ENCODE results near the gene LIF. TPM values are rescaled to one million over a fixed set of nuclear protein-coding genes. Genes with fewer than 3 reads are reported as not detected.

The LIF gene
- total and polyA plus RNA-seq, 8 donors, result 0.35 to 5.0 (median 2.2) TPM; not detected in 2

GRCh38 chr22:30214703-30215407 lies 31.7 kb downstream of the LIF start:
- 67 to 76% (median 73%) methylated on average over 12 of the region's 12 CpGs for WGBS, 5 donors
- no peaks in the 10 kb centered on the region for H3K36me3 ChIP-seq

DNA sequence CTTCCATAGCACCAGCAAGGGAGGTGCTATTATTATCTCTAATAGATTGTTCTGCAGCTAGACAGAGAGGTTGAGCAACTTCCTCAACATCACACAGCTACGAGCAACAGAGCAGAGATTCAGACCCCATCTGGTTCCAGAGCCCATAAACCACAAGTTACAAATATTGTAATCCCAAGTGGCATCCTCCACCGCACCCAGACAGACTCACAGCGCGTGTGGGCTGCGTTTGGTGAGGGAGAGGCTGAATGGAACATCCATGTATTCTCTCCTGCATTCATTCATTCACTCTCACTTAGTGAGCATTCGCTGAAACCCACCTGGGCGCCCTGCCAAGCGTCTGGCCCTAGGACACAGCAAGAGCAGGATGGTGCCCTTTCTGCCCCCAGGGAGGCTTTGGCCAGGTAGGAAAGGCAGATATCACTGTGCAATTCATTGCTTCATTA lies 33.5 kb downstream of the LIF start:
- no peak for DNase-seq
- 64 to 70% (median 66%) methylated on average over 8 of the region's 8 CpGs for WGBS, 5 donors
- intact Hi-C loops (cut with DNase I; ENCODE audit: low total_unique reads), result no loop called here
- H3K4me3 ChIP-seq, result no peak overlapping the region
- peaks cover 24 to 59% (median 26%) of the 10 kb centered on the region in 4 donors for H3K4me1 ChIP-seq
- no peaks in the 10 kb centered on the region for H3K9me3 ChIP-seq
- H3K27ac ChIP-seq, result peak overlapping the region; percentile 28 to 76 (median 51)
- TF ChIP-seq CTCF (IDR thresholded peaks at IDR 0.05) (no peak), EP300 (IDR thresholded peaks at IDR 0.05) (no peak), POLR2AphosphoS5 (IDR thresholded peaks at IDR 0.05) (no peak), POLR2A (IDR thresholded peaks at IDR 0.05) (no peak)
- no peaks in the 10 kb centered on the region for H3K36me3 ChIP-seq
- no peaks in the 10 kb centered on the region for H3K27me3 ChIP-seq

More at GRCh38 chr22:30214703-30215407, 31.7 kb downstream of the LIF start:
- TF ChIP-seq CTCF (IDR thresholded peaks at IDR 0.05) (no peak), POLR2AphosphoS5 (IDR thresholded peaks at IDR 0.05) (no peak), EP300 (IDR thresholded peaks at IDR 0.05) (no peak), POLR2A (IDR thresholded peaks at IDR 0.05) (no peak)
- no peak overlapping the region for H3K27ac ChIP-seq
- no peaks in the 10 kb centered on the region for H3K27me3 ChIP-seq
- H3K9me3 ChIP-seq, result no peaks in the 10 kb centered on the region
- intact Hi-C loops (cut with DNase I; ENCODE audit: low total_unique reads), result no loop called here
- H3K4me1 ChIP-seq, result peaks cover 7 to 40% (median 10%) of the 10 kb centered on the region in 4 donors
- DNase-seq, result no peak
- no peak overlapping the region for H3K4me3 ChIP-seq

DNA sequence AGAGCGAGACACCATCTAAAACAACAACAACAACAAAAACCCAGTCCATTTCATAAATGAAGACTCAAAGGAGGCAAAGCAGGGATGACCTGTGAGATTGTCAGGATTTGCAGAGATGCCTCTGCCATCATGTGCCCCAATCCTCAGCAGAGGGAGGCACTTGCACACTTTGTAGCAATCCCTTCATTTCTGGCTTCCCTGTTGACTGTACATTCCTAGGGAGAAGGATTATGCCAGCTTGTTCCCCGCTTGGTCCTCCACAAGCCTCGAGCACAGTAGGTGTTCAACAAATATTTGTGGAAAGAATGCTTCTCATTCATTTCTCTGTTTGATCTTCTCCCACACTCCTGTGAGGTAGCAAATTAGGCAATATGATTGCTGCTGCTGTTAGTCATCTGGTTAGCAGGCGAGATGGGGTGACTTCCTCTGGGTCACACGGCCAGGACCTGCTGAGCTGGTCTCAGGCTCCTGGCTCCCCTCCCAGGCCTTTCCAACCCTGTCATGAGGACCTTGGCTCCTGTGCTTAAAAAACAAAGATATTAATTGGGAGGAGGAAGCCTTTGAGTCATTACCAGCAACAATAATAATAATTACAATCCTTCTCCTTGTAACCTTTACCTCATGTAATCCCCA lies 34.1 kb downstream of the LIF start:
- DNase-seq, result peak; percentile 79 to 87
- Histone ChIP-seq H3K27me3 (no peaks in the 10 kb centered on the region), H3K36me3 (no peaks in the 10 kb centered on the region), H3K27ac (peak overlapping the region; percentile 51 to 76 (median 72)), H3K4me1 (peaks cover 24 to 63% (median 26%) of the 10 kb centered on the region in 4 donors), H3K4me3 (no peak overlapping the region), H3K9me3 (no peaks in the 10 kb centered on the region)
- TF ChIP-seq POLR2AphosphoS5 (IDR thresholded peaks at IDR 0.05), result peak in 2 of 3 donors; percentile 57 to 90
- no peak for TF ChIP-seq EP300 (IDR thresholded peaks at IDR 0.05)
- WGBS, 5 donors, result 31 to 48% (median 36%) methylated on average over 5 of the region's 5 CpGs
- intact Hi-C loops (cut with DNase I; ENCODE audit: low total_unique reads), result no loop called here

DNA sequence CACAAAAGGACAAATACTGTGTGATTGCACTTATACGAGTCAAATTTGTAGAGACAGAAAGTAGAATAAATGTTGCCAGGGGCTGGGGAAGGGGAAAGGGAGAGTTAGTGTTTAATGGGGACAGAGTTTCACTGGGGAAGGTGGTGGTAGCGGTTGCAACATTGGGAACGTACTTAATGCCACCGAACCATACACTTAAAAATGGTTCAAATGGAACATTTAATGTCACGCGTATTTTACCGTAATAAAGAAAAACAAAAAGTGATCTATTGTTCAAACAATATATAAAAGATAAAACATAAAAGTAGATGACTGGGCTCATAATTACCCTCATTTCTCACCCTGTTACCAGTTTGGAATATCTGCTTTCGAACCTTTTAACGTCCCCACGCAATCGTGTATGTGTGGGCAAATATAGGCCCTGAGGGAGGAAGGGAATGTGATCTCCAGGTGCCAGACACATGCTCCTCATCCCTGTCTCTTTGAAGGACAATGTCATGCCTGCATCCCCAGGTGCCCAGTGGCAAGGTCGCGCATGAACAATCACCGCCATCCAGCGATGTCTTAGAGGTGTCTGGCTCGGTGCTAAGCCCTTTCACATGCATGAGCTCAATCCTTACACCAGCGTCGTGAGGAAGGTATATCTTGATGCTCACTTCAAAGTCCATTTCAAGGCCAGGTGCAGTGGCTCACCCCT lies 35.3 kb downstream of the LIF start:
- Histone ChIP-seq H3K27me3 (no peaks in the 10 kb centered on the region), H3K9me3 (no peaks in the 10 kb centered on the region), H3K27ac (peak overlapping the region in 4 of 5 donors; percentile 79 to 81 (median 80)), H3K36me3 (no peaks in the 10 kb centered on the region), H3K4me1 (peaks cover 24 to 75% (median 27%) of the 10 kb centered on the region in 4 donors), H3K4me3 (no peak overlapping the region)
- DNase-seq, result no peak
- no peak for TF ChIP-seq EP300 (IDR thresholded peaks at IDR 0.05)
- no peak for TF ChIP-seq CTCF (IDR thresholded peaks at IDR 0.05)
- TF ChIP-seq POLR2A (IDR thresholded peaks at IDR 0.05), result no peak
- TF ChIP-seq POLR2AphosphoS5 (IDR thresholded peaks at IDR 0.05), result no peak
- intact Hi-C loops (cut with DNase I; ENCODE audit: low total_unique reads), result no loop called here
- 92 to 95% (median 93%) methylated on average over 18 of the region's 18 CpGs for WGBS, 5 donors

Measured in stomach (tissue), 9 donors.